ENCODE data around the gene NTN3. TPM values are rescaled to one million over a fixed set of nuclear protein-coding genes. Genes with fewer than 3 reads are reported as not detected.
"Not testable (repeated sequence)": the region's sequence is repeated elsewhere in the genome, so short reads cannot be mapped to it uniquely, and the experiment has no call there.

Gene NTN3
- total RNA-seq, 1 experiment from 2014 or later, result not detected

DNA sequence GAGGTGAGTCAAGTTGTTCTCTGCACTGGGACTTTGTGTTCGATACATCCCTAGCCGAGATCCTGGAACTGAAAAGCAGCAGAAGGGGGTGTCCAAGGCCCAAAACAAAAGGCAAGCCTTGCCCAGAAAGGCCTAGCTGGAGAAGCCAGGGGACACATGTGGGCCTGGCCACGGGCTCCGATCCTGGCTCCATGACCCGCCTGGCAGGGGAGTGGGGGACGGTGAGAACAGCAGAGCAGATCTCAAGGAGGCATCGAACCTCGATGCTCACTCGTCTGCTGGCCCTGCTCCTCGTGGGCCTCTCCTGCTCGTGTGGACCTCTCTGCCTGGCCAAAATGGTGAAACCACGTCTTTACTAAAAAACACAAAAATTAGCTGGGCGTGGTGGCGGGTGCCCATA is 33.0 kb upstream of the NTN3 start:
- no peak overlapping the region for H3K27ac Mint-ChIP-seq (ENCODE audit: unreplicated experiment)
- H3K4me3 Mint-ChIP-seq (ENCODE audit: low read depth, unreplicated experiment), result no peak overlapping the region
- intact Hi-C loops (cut with micrococcal nuclease; ENCODE audit: unreplicated experiment), result loop anchor here (10.0 kb wide), 1 partner anchor 67 kb away; no protein-coding TSS in a partner anchor
- no TSS peak for BruUV-seq (replicated peaks)
- no peaks in the 10 kb centered on the region for H3K4me1 Mint-ChIP-seq (ENCODE audit: low read depth, unreplicated experiment)
- no peak for DNase-seq
- CTCF ChIA-PET, result no interaction called here
- H3K9me3 Mint-ChIP-seq (ENCODE audit: low read depth, unreplicated experiment), result no peaks in the 10 kb centered on the region
- TF ChIP-seq, protein P1, sequence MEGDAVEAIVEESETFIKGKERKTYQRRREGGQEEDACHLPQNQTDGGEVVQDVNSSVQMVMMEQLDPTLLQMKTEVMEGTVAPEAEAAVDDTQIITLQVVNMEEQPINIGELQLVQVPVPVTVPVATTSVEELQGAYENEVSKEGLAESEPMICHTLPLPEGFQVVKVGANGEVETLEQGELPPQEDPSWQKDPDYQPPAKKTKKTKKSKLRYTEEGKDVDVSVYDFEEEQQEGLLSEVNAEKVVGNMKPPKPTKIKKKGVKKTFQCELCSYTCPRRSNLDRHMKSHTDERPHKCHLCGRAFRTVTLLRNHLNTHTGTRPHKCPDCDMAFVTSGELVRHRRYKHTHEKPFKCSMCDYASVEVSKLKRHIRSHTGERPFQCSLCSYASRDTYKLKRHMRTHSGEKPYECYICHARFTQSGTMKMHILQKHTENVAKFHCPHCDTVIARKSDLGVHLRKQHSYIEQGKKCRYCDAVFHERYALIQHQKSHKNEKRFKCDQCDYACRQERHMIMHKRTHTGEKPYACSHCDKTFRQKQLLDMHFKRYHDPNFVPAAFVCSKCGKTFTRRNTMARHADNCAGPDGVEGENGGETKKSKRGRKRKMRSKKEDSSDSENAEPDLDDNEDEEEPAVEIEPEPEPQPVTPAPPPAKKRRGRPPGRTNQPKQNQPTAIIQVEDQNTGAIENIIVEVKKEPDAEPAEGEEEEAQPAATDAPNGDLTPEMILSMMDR (IDR thresholded peaks at IDR 0.05; ENCODE audit: unreplicated experiment), result no peak
- peaks cover 64% of the 10 kb centered on the region for H3K36me3 Mint-ChIP-seq (ENCODE audit: insufficient read depth, unreplicated experiment)
- H3K27me3 Mint-ChIP-seq (ENCODE audit: unreplicated experiment), result no peaks in the 10 kb centered on the region

DNA sequence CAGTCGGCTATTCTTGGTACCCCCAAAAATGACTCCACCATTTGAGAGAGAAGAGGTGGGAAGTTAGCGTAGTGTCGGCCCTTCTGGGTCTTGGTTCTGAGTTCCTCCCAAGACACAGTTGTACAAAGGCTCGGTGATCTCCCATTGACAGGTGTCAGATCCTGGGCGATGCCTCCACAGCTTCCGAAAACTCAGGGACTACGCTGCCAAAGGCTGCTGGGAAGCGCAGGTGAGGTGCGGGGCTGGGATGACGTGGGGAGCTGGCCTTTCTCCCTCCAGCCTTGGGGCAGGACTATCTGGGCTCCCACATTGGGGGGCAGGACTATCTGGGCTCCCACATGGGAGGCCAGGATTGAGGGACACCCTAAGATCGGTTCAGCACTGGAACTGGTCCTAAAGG is 31.5 kb upstream of the NTN3 start:
- no peak for DNase-seq
- Mint-ChIP-seq H3K27ac (ENCODE audit: unreplicated experiment) (no peak overlapping the region), H3K36me3 (ENCODE audit: insufficient read depth, unreplicated experiment) (peaks cover 67% of the 10 kb centered on the region), H3K27me3 (ENCODE audit: unreplicated experiment) (no peaks in the 10 kb centered on the region), H3K4me1 (ENCODE audit: low read depth, unreplicated experiment) (no peaks in the 10 kb centered on the region), H3K4me3 (ENCODE audit: low read depth, unreplicated experiment) (no peak overlapping the region), H3K9me3 (ENCODE audit: low read depth, unreplicated experiment) (no peaks in the 10 kb centered on the region)
- no TSS peak for BruUV-seq (replicated peaks)
- CTCF ChIA-PET, result no interaction called here
- TF ChIP-seq, protein P1 (IDR thresholded peaks at IDR 0.05; ENCODE audit: unreplicated experiment), result no peak
- intact Hi-C loops (cut with micrococcal nuclease; ENCODE audit: unreplicated experiment), result loop anchor here (10.0 kb wide), 1 partner anchor 65 kb away; no protein-coding TSS in a partner anchor

DNA sequence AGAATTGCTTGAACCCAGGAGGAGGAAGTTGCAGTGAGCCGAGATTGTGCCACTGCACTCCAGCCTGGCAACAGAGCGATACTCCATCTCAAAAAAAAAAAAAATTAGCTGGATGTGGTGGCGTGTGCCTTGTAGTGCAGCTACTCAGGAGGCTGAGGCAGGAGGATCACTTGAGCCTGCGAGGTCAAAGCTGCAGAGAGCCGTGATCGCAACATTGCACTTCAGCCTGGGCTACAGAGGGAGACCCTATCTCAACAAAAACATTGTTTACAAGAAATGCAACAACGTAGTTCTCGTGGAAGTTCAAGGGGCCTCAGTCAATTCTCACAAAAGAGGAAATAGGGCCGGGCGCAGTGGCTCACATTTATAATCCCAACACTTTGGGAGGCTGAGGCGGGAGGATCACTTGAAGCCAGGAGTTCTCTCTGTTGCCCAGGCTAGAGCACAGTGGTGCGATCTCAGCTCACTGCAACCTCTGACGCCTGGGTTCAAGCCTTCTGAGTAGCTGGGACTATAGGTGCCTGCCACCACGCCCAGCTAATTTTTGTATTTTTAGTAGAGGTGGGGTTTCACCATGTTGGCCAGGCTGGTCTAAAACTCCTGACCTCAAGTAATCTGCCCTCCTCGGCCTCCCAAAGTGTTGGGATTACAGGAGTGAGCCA is 29.8 kb upstream of the NTN3 start:
- H3K27ac Mint-ChIP-seq (ENCODE audit: unreplicated experiment); DNase-seq; H3K27me3 Mint-ChIP-seq (ENCODE audit: unreplicated experiment); H3K4me3 Mint-ChIP-seq (ENCODE audit: low read depth, unreplicated experiment); intact Hi-C loops (cut with micrococcal nuclease; ENCODE audit: unreplicated experiment); BruUV-seq (replicated peaks); H3K4me1 Mint-ChIP-seq (ENCODE audit: low read depth, unreplicated experiment); H3K9me3 Mint-ChIP-seq (ENCODE audit: low read depth, unreplicated experiment): not testable (repeated sequence)
- peaks cover 70% of the 10 kb centered on the region for H3K36me3 Mint-ChIP-seq (ENCODE audit: insufficient read depth, unreplicated experiment)
- CTCF ChIA-PET, result interaction anchor here (0.6 kb wide), 1 partner anchor 320 kb away, joined by 3 read pairs; no protein-coding TSS in a partner anchor

DNA sequence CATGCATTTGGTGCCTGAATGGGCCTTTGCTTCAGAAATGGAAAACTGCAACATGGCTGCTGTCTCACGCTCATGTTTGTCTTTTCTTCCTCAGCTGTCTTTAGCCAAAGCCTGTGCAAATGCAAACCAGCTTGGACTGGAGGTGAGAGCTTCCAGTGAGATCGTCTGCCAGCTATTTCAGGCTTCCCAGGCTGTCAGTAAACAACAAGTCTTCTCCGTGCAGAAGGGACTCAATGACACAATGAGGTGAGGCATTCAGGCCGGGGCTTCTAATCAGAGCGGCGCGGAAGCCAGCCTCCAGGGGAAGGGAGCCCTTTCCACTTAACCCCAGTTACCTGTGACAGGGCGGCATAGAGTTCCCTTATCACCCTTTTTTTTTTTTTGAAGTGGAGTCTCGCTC is 27.5 kb upstream of the NTN3 start:
- no peaks in the 10 kb centered on the region for H3K27me3 Mint-ChIP-seq (ENCODE audit: unreplicated experiment)
- no peaks in the 10 kb centered on the region for H3K4me1 Mint-ChIP-seq (ENCODE audit: low read depth, unreplicated experiment)
- BruUV-seq (replicated peaks), result no TSS peak
- intact Hi-C loops (cut with micrococcal nuclease; ENCODE audit: unreplicated experiment), result no loop called here
- H3K9me3 Mint-ChIP-seq (ENCODE audit: low read depth, unreplicated experiment), result no peaks in the 10 kb centered on the region
- DNase-seq, result no peak
- TF ChIP-seq, protein P1 (IDR thresholded peaks at IDR 0.05; ENCODE audit: unreplicated experiment), result no peak
- peaks cover 72% of the 10 kb centered on the region for H3K36me3 Mint-ChIP-seq (ENCODE audit: insufficient read depth, unreplicated experiment)
- H3K4me3 Mint-ChIP-seq (ENCODE audit: low read depth, unreplicated experiment), result no peak overlapping the region
- CTCF ChIA-PET, result interaction anchor here (1.0 kb wide), 1 partner anchor 17 kb away, joined by 4 read pairs; no protein-coding TSS in a partner anchor
- H3K27ac Mint-ChIP-seq (ENCODE audit: unreplicated experiment), result no peak overlapping the region

DNA sequence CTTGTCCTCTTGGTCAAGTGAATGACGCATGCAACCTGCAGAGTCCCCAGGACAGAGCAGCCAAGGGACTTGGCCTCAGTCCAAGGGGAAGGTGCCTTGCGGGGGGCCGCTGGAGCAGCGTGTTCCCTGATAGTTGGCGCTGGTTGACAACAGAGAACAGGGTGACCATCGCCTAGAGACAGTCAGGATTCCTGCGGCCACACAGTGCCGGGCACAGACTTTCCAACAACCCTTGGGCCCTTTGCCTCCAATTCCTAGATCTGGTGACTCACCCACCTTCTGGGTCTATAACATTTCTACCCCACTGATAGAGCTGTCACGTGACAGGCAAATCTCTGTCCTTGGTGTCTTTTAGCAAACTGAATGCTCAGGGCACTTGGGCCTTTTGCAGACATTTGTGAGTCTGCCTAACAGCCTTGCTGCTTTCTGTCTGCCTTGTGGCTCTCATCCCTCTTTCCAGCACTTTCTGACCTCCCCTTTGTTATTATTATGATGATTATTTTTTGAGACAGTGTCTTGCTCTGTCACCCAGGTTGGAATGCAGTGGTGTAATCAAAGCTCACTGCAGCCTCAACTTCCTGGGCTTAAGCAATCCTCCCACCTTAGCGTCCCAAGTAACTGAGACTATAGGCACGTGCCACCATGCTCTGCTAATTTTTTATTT is 23.0 kb upstream of the NTN3 start:
- Mint-ChIP-seq H3K4me1 (ENCODE audit: low read depth, unreplicated experiment) (no peaks in the 10 kb centered on the region), H3K27ac (ENCODE audit: unreplicated experiment) (no peak overlapping the region), H3K36me3 (ENCODE audit: insufficient read depth, unreplicated experiment) (peaks cover 92% of the 10 kb centered on the region), H3K4me3 (ENCODE audit: low read depth, unreplicated experiment) (no peak overlapping the region), H3K27me3 (ENCODE audit: unreplicated experiment) (no peaks in the 10 kb centered on the region), H3K9me3 (ENCODE audit: low read depth, unreplicated experiment) (no peaks in the 10 kb centered on the region)
- intact Hi-C loops (cut with micrococcal nuclease; ENCODE audit: unreplicated experiment), result no loop called here
- no TSS peak for BruUV-seq (replicated peaks)
- CTCF ChIA-PET, result interaction anchor here (0.6 kb wide), 1 partner anchor 103 kb away, joined by 7 read pairs; no protein-coding TSS in a partner anchor
- TF ChIP-seq, protein P1 (IDR thresholded peaks at IDR 0.05; ENCODE audit: unreplicated experiment), result no peak
- DNase-seq, result no peak
